Ishikawa (cell line): ENCODE data around the gene EPHA8.

Source experiments
- CEBPB ChIP-seq: IDR thresholded peaks from 2 replicates; pipeline ENCODE4 v1.6.1; 2012
- CREB1 ChIP-seq: IDR thresholded peaks from 2 replicates; pipeline ENCODE4 v1.6.1; 2012; ENCODE audit warnings: low read depth
- EGR1 ChIP-seq: IDR thresholded peaks from 2 replicates; pipeline ENCODE4 v1.6.1; 2012
- EP300 ChIP-seq: IDR thresholded peaks from 2 replicates; pipeline ENCODE4 v1.6.1; 2012; ENCODE audit warnings: borderline replicate concordance
- FOXM1 ChIP-seq: IDR thresholded peaks from 2 replicates; pipeline ENCODE4 v1.6.1; 2012; ENCODE audit warnings: low read depth, borderline replicate concordance
- MAX ChIP-seq: IDR thresholded peaks from 2 replicates; pipeline ENCODE4 v1.6.1; 2012
- NFIC ChIP-seq: IDR thresholded peaks from 2 replicates; pipeline ENCODE4 v1.6.1; 2012
- RAD21 ChIP-seq: IDR thresholded peaks from 2 replicates; pipeline ENCODE4 v1.6.1; 2012; ENCODE audit warnings: low read depth
- TAF1 ChIP-seq: IDR thresholded peaks from 2 replicates; pipeline ENCODE4 v1.6.1; 2012; ENCODE audit warnings: low read depth, mild to moderate bottlenecking
- TCF12 ChIP-seq: IDR thresholded peaks from 2 replicates; pipeline ENCODE4 v1.6.1; 2012; ENCODE audit warnings: low read depth
- TEAD4 ChIP-seq: IDR thresholded peaks from 2 replicates; pipeline ENCODE4 v1.6.1; 2012
- YY1 ChIP-seq: IDR thresholded peaks from 2 replicates; pipeline ENCODE4 v1.6.1; 2012; ENCODE audit warnings: low read depth
- ZBTB7A ChIP-seq: IDR thresholded peaks from 2 replicates; pipeline ENCODE4 v1.6.1; 2012; ENCODE audit warnings: low read depth
- TF ChIP-seq, protein P1 (sequence below): IDR thresholded peaks from 2 replicates; pipeline ENCODE4 v1.6.1; 2012
- TF ChIP-seq, protein P2 (sequence below): IDR thresholded peaks from 2 replicates; pipeline ENCODE4 v1.6.1; 2012; ENCODE audit warnings: low read depth, mild to moderate bottlenecking

The EPHA8 gene

GRCh38 chr1:22522221-22522743 lies 41.0 kb upstream of the EPHA8 start:
- no peak for TF ChIP-seq CEBPB

DNA sequence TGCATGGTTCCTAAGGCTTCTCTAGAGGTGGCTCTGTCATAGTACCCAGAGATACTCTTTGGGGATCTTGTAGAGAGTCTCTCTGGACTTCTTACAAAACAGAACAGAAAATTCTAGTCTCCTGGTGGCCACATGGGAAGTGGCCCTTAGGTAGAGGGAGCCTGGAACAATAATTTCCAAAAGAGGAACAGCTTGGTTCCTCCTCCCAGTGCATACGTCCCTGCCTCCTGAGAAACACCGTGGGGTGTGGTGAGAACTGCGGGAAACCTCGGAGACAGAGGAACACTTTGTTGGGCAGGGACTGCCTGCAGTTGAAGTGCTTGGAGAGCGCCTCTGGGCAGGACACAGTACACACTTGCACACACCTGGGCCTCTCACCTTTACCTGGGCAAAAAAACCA lies 38.8 kb upstream of the EPHA8 start:
- TF ChIP-seq, protein P1, sequence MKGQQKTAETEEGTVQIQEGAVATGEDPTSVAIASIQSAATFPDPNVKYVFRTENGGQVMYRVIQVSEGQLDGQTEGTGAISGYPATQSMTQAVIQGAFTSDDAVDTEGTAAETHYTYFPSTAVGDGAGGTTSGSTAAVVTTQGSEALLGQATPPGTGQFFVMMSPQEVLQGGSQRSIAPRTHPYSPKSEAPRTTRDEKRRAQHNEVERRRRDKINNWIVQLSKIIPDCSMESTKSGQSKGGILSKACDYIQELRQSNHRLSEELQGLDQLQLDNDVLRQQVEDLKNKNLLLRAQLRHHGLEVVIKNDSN = no peak
- TF ChIP-seq CREB1 = no peak
- TF ChIP-seq NFIC = no peak
- TF ChIP-seq RAD21 = no peak
- TF ChIP-seq MAX = no peak
- no peak for TF ChIP-seq FOXM1
- TF ChIP-seq, protein P2, sequence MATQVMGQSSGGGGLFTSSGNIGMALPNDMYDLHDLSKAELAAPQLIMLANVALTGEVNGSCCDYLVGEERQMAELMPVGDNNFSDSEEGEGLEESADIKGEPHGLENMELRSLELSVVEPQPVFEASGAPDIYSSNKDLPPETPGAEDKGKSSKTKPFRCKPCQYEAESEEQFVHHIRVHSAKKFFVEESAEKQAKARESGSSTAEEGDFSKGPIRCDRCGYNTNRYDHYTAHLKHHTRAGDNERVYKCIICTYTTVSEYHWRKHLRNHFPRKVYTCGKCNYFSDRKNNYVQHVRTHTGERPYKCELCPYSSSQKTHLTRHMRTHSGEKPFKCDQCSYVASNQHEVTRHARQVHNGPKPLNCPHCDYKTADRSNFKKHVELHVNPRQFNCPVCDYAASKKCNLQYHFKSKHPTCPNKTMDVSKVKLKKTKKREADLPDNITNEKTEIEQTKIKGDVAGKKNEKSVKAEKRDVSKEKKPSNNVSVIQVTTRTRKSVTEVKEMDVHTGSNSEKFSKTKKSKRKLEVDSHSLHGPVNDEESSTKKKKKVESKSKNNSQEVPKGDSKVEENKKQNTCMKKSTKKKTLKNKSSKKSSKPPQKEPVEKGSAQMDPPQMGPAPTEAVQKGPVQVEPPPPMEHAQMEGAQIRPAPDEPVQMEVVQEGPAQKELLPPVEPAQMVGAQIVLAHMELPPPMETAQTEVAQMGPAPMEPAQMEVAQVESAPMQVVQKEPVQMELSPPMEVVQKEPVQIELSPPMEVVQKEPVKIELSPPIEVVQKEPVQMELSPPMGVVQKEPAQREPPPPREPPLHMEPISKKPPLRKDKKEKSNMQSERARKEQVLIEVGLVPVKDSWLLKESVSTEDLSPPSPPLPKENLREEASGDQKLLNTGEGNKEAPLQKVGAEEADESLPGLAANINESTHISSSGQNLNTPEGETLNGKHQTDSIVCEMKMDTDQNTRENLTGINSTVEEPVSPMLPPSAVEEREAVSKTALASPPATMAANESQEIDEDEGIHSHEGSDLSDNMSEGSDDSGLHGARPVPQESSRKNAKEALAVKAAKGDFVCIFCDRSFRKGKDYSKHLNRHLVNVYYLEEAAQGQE = no peak
- no peak for TF ChIP-seq YY1
- no peak for TF ChIP-seq EP300
- TF ChIP-seq TEAD4 = no peak
- no peak for TF ChIP-seq TCF12
- no peak for TF ChIP-seq TAF1
- TF ChIP-seq CEBPB = no peak
- no peak for TF ChIP-seq EGR1
- no peak for TF ChIP-seq ZBTB7A

DNA sequence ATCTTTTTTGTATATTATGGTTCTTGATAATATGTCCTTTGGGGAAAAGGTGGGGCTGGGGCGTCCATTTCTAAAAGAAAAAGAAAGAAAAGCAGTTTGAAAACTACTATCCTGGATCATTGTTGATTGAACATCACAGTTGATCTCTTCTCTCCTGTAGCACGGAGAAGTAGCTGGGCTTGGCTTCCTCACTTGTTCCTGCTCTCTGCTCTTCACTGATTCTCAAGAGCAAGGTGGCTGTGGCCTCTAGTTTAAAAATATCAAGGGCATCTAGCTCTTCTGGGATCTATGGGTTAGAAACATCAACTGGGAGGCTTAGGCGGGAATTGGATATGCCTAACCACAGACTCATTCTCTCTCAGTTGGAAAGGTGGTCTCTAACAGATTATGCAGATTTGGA lies 38.1 kb upstream of the EPHA8 start:
- TF ChIP-seq, protein P1 = no peak
- TF ChIP-seq RAD21 = no peak
- TF ChIP-seq FOXM1 = no peak
- TF ChIP-seq TCF12 = no peak
- no peak for TF ChIP-seq TAF1
- TF ChIP-seq, protein P2 = no peak
- no peak for TF ChIP-seq CEBPB
- no peak for TF ChIP-seq CREB1
- TF ChIP-seq TEAD4 = no peak
- no peak for TF ChIP-seq EGR1
- TF ChIP-seq EP300 = no peak
- TF ChIP-seq MAX = no peak
- no peak for TF ChIP-seq ZBTB7A
- no peak for TF ChIP-seq NFIC
- TF ChIP-seq YY1 = no peak

- TF ChIP-seq EP300 = no peak
- TF ChIP-seq, protein P2 = no peak
- TF ChIP-seq, protein P1 = no peak
- no peak for TF ChIP-seq RAD21
- no peak for TF ChIP-seq TEAD4
- TF ChIP-seq TCF12 = no peak
- TF ChIP-seq EGR1 = no peak
- no peak for TF ChIP-seq MAX
- no peak for TF ChIP-seq YY1
- TF ChIP-seq ZBTB7A = no peak
- no peak for TF ChIP-seq NFIC
- TF ChIP-seq CEBPB = no peak
- TF ChIP-seq CREB1 = no peak
- no peak for TF ChIP-seq TAF1
- TF ChIP-seq FOXM1 = no peak
Observed at GRCh38 chr1:22525646-22526045, 37.6 kb upstream of the EPHA8 start.
